Fibroblast of pulmonary artery (primary cell): ENCODE measurements around the gene WNT3A.

Experiments used
- DNase-seq: peaks from one replicate; pipeline ENCODE4 v3.0.0-alpha.2; 2010; ENCODE audit warnings: low read depth
- H3K4me3 ChIP-seq: replicated peaks from 2 replicates; pipeline ENCODE4 v1.5.1; 2011; ENCODE audit warnings: low read depth, mild to moderate bottlenecking, control low read depth, low read length, moderate library complexity
- TF ChIP-seq, protein P1 (sequence below): IDR thresholded peaks from 2 replicates; pipeline ENCODE4 v1.5.1; 2011; ENCODE audit warnings: mild to moderate bottlenecking, control low read depth, low read length, inconsistent platforms; ENCODE audit errors: missing control alignments

Gene WNT3A

DNA sequence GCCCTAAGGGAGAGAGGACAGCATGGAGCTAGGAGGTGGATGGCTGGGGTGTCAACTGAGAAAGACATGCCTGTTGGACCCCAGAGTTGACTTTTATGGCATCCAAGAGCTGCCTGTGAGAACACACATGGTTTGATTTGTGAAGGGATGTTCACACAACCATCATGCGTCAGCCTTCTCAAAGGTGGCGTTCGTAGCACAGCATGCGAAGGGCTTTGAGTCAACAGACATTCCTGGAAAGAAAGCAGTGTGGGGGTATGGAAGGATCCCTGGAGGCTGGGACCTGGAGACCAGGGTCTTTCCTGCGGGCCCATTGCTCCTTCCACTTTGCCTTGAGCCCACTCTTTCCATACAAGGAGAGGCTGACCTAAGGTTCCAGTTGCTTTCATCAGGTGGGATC, 6.4 kb upstream of the WNT3A start:
- no peak overlapping the region for H3K4me3 ChIP-seq
- no peak for DNase-seq
- TF ChIP-seq, protein P1, sequence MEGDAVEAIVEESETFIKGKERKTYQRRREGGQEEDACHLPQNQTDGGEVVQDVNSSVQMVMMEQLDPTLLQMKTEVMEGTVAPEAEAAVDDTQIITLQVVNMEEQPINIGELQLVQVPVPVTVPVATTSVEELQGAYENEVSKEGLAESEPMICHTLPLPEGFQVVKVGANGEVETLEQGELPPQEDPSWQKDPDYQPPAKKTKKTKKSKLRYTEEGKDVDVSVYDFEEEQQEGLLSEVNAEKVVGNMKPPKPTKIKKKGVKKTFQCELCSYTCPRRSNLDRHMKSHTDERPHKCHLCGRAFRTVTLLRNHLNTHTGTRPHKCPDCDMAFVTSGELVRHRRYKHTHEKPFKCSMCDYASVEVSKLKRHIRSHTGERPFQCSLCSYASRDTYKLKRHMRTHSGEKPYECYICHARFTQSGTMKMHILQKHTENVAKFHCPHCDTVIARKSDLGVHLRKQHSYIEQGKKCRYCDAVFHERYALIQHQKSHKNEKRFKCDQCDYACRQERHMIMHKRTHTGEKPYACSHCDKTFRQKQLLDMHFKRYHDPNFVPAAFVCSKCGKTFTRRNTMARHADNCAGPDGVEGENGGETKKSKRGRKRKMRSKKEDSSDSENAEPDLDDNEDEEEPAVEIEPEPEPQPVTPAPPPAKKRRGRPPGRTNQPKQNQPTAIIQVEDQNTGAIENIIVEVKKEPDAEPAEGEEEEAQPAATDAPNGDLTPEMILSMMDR = no peak

DNA sequence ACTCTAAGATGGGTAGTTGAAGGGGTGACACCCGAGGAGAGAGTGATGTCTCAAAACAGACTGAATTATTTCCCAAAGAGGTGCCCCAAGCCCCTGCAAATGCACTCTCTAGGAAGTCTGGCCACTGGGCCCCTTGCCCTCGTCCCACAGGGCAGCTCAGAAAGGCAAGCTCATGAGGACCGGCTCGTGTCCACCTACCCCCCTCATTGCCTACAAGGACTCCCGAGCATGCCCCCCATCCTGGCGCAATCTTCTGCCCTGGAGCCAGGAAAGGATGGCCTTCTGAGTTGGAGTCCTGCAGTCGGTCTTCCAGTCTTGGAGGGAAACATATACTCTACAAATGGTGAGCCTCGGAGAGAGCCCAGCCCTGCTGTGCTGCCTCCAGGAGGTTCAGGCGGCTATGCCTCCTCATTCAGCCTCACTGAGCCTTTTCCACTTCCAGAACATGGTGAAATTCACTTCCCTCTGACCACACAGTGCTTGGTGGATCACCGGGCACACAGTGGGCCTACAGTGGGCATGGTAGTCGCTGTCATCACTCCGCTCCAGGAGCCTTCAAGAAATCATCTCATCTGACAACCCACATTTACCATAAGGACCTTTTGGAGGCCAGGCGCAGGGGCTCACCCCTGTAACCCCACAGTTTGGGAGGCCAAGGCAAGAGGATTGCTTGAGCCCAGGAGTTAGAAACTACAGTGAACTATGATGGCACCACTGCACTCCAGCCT, 5.8 kb upstream of the WNT3A start:
- TF ChIP-seq, protein P1 = no peak
- no peak overlapping the region for H3K4me3 ChIP-seq
- no peak for DNase-seq

DNA sequence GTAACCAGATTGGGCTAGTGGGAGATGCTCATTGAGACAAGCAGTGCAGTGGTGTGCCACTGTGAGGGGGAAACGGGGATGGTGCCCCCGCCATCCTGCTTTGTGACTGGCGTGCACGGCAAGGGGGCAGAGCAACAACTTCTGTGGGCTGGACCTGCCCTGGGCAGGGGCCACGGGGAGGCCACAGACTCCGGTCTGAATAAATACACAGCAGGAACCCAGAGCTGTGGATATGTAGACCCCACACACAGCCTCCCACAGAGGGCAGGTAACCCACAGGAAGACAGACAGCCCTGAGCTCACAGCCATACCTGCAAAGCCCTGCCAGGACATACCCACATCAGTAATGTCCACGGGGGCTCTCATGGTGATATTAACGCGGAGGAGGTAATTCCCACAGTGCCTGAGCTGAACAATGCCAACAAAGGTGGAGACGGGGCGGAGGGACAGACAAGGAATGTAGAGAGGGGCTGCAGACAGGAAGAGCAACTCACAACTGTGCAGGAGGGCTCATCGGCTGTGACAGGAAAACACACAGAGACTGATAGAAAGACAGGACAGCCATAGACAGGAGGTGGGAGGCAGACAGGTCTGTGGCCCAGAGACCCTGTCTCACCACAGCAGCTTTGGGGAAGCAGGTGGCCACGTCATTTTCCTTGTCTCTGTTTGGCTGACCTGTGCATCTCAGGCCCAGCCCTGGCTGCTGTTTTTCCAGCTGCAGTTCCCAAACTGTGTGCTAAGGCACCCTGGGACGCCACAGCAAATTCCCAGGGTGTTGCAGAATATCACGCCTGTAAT, 4.9 kb upstream of the WNT3A start:
- TF ChIP-seq, protein P1 = no peak
- DNase-seq = no peak
- no peak overlapping the region for H3K4me3 ChIP-seq

DNA sequence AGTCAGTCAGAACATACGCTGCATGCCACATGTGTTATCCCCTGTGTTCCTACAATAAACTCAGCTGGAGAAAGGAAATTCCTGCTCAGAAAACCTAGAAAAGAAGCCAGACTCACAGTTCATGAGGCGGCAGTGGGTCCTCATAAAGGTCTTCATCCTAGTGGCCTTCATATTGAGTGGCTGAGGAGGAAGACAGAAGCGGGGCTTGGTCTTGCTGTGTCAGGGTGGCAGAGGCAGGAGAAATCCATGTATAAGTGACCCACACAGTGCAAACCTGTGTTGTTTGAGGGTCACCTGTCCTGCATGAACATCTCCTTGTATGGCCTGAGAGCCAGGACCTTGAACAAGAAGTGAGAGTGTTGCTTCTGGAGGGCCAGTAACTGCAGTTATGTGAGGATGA, 4.0 kb upstream of the WNT3A start:
- H3K4me3 ChIP-seq = no peak overlapping the region
- no peak for DNase-seq
- TF ChIP-seq, protein P1 = no peak

DNA sequence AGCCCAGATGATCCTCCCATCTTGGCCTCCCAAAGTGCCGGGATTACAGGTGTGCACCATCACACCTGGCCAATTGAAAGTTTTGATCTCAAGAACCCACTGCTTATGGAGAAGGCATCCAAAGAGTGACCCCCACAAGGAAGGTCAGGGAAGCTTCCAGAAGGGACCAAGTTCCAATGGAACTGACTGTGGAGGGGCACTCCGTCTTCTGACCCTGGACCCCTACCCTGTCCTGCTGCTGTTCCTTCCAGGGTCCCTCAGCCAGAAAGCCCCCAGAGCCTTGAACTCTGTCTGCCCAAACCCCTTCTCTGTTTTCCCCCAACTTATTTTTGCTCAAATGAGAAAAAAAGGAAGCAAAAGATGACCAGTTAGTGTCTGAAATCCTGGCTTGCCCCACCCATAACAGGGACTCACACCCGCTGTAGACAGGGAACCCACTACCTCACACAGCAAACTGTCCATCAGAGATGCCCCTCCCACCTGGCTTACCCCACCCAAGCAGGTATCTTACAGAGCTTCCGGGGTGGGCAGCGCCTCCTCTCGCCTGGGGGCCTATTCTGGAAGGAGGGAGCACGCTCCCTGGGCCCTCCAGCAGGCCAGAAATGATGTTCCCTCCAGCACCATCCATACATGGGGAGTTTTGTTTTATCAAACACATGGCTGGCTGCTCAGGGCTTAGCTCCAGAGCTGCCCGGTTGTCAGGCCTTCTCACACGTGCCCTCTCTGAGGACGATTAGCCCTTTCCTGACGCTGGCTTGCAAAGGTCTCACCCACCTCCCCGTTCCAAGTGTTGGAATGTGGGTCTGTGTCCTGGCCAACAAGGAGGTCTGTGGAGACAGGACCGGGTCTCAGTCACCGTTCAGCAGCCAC, 3.1 kb upstream of the WNT3A start:
- H3K4me3 ChIP-seq = no peak overlapping the region
- no peak for DNase-seq
- TF ChIP-seq, protein P1 = no peak

DNA sequence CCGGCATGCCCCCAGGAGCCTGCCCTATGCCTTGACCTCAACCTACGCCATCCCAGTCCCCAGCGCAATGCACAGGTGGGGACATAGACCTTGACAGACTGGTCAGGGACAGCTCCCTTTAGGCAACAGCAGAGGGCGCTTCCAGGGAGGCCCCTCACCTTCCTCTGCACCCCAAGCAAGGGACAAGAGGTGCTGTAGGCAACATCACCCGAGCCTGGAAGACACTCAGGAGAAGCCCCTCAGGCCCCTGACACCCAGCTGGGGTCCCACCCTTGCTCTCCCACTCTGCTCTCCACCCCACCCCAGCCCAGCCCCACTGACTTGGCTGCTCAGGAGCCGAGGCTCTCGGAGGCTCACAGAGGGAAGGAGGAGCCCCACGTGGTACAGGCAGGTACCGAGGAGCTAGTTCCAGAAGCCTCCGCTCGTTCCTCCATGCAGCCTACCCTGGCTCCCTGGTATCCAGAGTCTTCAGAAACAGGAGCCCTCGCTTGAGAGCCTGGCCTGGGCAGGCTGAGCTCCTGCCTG, 2.4 kb upstream of the WNT3A start:
- H3K4me3 ChIP-seq = no peak overlapping the region
- TF ChIP-seq, protein P1 = peak; percentile 48
- DNase-seq = peak; percentile 27
